IPS-11a (cell line): ENCODE measurements around the gene YTHDF1.
"Not testable (repeated sequence)": the region's sequence is repeated elsewhere in the genome, so short reads cannot be mapped to it uniquely, and the experiment has no call there.

Experiments
- H3K4me3 ChIP-seq: one replicate; pipeline ENCODE4 v1.5.1; 2013; ENCODE audit warnings: low read depth, low read length, control low read depth

The YTHDF1 gene

DNA sequence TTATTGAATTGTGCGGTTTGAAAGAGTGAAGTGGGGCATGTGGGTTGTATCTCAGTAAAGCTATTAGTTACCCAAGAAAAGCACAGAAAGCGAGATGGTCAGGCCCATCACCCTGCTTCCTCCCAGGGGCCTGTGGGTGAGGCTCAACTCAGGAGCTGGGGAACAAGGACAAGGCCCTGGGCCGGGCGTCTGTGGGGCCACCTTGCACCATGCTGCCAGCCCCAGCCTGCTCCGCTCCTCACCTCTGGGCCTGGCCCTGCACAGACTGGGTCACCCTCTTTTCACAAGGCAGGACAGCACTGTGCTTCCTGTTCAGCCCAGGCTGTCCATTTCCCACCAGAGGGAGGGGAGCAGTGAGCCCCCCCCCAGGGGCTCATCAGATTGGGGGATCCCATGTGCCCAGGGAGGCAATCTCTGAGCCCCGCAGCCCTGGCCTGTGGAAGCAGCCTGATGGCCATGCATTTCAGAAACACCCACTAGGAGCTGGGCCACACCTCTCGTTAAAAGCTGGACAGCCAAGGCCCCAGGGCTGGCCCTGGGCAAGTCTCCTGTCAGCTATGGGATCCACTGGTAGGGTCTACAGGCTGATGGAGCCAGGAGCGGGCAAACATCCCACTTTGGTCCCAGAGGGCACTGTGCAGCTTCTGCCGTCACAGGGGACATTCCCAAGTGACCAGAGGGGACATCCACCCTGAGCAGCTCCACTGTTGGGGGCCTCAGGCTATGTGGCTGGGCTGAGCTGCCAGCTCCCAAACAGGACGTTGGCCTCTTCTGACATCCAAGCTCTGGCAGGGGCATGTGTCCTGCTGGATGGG is 55.9 kb downstream of the YTHDF1 start:
- H3K4me3 ChIP-seq = no peak overlapping the region

DNA sequence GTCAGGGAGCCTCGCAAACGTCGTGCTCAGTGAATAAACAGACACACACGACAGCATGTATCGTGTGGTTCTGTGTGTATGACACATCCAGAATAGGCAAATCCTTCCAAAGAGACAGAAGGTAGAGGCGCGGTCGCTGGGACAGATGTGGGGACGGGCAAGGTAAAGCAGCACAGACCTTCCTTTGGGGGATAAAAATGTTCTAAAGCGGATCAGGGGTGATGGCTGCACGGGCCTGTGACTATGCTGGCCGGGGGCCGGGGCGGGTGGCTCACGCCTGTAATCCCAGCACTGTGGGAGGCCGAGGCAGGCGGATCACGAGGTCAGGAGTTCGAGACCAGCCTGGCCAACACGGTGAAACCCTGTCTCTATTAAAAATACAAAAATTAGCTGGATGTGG is 56.7 kb downstream of the YTHDF1 start:
- H3K4me3 ChIP-seq = not testable (repeated sequence)

DNA sequence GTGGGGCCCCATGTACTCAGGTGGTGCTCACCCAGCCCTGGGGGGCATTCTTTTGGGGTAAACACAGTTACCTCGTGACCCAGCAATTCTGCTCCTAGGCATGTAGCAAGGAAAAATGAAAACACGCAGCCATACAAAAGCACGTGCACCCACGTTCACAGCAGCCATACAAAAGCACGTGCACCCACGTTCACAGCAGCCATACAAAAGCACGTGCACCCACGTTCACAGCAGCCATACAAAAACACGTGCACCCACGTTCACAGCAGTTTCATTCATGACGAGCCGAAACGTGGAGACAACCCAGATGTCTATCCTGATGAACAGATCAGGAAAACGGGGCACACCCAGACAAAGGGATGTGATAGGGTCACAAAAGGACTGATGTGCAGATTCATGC is 57.1 kb downstream of the YTHDF1 start:
- H3K4me3 ChIP-seq = no peak overlapping the region

DNA sequence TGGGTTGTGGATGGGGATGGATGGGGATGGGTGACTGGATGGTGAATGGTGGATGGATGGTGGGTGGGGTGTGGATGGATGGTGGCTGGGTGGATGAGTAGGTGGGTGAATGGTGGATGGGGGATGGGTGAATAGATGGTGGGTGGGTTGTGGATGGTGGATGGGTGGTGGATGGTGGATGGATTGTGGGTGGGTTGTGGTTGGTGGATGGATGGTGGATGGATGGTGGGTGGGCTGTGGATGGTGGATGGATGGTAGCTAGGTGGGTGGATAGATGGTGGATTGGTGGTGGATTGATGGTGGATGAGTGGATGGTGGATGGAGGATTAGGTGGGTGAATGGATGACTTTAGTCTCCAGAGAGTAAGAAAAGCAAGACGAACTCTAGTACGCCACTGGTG is 57.6 kb downstream of the YTHDF1 start:
- no peak overlapping the region for H3K4me3 ChIP-seq

DNA sequence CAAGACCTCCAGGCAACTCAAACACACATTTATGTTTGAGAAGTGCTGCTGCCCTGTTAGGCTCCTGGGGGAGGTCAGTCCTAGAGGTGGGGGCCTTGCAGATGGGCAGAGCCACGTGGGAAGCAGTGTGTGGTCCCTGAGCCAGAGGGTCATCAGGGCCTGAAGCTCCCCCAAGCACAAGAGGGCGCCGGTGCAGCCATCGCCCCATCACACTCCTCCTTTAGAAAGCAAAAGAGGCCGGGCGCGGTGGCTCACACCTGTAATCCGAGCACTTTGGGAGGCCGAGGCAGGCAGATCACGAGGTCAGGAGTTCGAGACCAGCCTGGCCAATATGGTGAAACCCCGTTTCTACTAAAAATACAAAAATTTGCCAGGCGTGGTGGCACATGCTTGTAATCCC is 58.5 kb downstream of the YTHDF1 start:
- H3K4me3 ChIP-seq = not testable (repeated sequence)

DNA sequence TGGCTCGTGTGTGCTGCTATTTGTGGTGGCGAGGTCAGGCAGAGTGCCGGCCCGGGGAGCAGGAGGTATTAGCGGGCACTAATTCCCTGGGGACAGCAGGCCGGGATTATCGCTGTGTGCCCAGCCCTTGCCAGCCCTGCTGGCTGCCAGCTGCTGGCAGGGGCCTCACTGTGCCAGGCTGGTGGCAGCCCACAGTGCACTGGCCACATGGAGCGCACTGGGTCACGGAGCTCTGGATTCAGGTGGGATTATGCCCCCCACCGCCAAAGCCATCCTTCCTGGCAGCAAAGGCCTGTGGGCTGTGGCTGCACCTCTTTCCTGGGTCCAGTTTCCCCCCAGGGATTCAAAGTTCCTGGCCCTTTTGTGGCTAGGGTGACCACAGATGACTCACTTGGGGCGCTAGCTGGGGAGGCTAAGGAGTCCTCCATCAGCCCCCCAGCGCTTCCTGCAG is 59.7 kb downstream of the YTHDF1 start:
- no peak overlapping the region for H3K4me3 ChIP-seq

DNA sequence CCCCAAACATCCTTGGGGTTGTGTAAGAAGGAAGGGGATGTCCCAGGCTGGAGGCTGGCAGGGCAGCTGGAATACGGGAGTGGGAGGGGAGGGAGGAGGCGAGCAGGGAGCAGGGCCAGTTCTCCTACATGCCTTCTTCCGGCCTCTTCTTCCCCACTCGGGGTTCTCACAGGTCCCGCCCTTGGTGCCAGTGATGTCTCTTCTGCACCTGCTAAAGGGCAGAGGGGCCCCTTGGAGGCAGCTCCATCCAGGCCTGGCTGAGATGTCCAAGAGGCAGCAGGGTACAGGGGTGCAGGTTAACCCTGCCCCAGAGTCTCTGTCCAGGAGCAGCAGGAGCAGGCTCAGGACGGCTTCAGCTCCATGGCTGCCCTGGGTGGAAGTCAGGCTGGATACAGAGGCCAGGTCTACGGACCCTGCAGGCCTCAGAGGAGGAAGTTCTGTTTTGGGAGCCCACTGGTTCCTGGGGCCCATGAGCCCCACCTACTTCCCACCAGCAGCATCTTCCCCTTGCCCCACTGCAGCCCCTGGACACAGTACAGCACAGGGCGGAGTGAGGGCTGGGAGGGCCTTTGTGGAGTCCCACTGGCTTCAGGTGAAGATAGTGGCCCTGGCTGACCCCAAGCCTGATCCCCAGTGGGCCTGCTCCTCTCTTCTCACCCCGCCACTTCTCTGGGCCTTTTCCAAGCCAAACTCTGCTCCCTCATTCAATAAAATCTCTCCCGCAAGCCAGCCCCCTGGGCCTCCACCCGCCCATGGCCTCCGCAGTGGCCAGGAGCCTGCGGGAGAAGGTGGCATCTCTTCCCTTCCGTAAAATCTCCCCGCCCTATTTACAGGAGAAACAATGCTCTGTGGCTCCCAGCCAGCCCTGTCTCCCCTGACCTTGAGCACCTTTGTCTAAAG is 60.4 kb downstream of the YTHDF1 start:
- no peak overlapping the region for H3K4me3 ChIP-seq

DNA sequence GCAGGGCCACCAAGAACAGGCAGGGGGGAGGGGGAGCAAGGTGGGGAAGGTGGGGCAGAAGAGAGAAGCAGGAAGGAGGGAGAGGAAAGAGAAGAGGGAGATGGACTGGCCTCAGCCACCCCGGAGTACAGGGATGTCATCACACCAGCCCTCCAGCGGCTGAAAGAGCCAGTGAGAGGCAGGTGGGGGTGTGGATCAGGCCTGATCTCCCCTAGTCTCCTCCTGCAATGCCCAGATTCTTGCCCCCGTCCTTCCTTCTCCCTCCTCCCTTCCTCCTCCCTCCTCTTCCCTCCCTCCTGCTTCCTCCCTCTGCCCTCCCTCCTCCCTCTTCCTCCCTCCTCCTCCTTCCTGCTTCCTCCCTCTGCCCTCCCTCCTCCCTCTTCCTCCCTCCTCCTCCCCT is 61.5 kb downstream of the YTHDF1 start:
- no peak overlapping the region for H3K4me3 ChIP-seq

DNA sequence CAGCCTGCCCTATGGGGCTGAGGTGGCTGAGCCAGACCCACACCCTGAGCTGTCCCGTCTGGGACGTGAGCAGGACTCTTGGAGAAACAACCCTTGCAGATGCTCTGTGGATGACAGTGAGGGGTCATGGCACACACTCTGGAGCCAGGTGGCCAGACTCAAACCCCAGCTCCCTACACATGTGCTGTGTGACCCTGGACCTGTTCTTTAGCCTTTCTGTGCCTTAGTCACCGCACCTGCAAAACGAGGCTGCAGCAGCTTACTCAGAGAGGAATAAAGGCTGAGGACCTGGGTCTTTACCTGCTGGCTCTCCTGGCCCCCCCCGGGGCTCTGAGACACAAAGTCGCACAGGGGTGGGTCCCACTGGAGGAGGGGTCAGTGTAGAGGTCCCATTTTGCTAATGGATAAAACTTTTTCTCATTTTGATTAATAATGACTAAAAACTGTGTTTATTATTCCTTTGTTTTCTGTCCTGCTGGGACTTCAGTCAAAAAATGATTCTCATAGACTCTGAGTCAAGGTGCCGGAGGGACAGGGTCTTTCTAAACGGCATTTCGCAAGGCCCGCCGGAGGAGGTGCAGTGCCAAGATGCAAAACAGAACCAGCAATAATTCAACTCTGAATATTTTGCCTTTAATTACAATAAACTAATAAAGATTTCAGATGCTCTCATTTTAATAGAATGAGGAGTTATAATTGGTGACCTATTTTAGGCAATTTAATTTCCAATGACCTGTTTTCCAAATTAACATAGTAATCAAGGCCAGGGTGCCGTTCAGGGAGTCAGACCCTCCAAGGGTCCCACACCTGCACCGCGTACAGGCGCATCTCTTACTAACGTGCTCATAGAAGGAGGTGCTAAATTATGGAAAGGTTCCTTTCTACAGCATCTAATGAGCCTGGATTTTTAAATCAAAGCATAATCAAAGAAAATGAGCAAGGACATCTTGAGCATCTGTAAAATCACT is 62.4 kb downstream of the YTHDF1 start:
- H3K4me3 ChIP-seq = no peak overlapping the region

DNA sequence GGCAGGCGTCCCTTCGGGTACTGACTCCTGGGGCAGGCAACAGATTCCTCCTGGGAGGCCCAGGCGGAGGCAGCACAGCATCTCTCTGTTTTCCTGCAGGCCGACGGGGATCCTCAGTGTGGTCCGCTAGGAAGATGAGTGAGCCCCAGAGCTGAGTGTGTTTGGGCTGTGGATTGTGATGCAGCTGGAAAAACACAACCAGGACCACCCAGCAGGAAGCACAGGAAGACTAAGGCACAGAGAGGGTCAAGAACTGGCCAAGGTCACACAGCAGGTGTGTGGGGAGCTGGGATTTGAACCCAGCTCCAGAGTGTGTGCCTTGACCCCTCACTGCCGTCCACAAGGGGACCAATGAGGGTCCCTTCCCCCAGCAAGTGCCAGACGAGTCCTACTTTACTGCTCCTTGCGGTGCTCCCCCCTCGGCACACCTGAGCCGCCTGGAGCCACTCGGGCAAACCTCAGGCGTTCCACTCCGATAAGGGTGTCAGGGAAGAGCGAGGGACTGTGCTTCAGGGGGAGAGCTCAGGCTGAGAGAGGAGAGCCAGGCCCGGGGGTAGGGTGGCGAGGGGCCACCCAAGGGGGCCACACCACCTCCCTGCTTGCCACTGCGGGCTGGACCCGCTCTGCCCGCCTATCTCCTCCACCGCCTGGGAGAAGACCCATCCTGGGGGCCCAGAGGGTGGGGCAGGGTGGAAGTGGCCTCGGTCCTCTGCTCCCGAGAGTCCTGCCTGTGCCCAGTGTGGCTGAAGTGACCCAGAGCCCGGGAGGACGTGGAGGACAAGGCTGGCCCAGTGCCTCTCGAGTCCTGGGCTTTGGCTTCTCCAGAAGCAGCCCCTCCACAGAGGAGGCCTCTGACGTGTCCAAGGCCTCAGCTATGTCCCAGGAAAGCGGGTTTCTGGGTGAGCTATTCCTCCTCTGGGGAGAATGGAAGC is 63.3 kb downstream of the YTHDF1 start:
- H3K4me3 ChIP-seq = no peak overlapping the region

DNA sequence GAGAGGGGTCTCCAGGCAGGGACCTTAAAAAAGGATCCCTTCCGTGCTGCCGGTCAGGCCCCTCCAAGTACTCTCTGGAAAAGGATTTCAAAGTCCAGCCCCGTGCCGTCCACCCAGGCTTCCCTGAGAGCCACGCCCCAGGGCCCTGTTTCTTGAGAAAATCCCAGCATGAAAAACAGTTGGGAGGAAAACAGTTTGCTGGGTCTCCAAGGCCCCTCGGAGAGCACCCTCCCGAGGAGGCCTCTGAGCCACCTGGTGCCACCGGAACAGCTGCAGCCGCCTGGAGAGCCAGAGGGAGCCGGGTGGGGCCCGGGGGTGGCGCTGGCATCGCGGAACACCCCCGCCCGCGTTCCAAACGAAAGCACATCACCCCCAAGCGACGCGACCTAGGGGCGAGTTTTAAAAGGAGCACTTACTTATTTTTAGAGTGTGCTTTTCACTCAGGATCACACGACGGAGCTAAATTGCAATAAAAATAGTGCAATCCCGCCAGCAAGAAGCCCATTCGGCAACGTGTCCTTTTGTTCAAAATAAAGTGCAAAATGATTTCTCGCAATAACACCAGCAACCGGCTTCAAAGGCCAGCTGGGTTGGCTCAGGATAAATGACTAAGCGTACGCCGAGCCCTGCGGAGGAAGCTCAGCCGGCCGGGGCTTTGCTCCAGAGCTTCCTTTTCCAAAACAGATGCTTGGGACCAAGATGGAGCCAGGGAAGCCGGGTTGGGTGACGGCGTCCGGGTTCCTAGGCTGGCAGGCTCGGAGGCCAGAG is 64.2 kb downstream of the YTHDF1 start:
- H3K4me3 ChIP-seq = no peak overlapping the region

DNA sequence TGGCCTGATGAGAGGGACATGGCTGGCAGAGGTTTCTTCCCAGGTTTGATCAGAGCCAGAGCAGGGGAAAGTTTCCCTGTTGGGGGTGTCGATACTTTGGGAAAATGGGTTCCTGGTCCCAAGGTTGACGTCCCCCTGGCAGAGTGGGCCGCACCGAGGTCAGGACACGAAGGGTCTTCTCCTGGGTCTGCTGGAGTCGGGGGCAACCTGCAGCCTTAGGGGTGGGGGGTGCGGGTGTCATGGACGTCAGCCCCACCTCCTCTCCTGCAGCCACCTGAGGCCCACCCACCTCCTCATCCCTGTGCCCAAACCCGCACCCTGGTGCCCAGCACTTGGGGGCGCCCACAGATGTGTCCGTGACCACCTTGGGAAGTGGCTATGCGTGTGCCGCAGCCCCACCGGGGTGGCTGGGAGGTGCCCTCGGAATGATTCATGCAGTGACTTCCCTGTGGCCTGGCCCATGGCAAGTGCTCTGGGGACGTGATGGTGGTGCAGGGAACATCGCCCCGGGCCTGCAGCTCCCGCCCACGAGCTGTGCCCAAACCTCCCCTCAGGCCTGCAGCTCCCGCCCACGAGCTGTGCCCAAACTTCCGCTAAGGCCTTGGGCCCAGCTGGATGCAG is 64.9 kb downstream of the YTHDF1 start:
- no peak overlapping the region for H3K4me3 ChIP-seq

DNA sequence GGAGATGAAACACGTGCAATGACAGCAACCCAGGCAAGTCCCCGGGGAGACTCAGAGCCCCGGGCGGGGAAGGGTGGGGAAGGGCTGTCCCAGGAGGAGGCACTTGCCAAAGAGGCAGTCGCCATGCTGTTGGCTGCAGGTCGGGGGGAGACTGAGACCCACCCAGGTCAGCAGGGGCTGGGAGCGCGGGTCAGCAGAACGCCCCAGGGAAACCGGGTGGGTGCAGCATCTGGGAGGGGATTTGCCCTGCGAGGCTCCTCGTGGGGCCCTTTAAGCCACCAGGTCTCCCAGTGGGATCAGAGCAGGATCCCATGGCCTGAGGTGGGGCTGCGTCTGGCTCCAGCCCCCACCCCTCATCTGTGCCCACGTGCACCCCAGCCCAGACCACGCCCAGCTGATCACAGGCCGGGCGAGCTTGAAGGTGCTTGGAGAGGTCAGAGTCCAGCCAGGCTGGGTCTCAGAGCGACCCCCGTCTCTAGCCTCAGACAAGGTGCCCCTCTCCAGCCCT is 65.5 kb downstream of the YTHDF1 start:
- H3K4me3 ChIP-seq = no peak overlapping the region

DNA sequence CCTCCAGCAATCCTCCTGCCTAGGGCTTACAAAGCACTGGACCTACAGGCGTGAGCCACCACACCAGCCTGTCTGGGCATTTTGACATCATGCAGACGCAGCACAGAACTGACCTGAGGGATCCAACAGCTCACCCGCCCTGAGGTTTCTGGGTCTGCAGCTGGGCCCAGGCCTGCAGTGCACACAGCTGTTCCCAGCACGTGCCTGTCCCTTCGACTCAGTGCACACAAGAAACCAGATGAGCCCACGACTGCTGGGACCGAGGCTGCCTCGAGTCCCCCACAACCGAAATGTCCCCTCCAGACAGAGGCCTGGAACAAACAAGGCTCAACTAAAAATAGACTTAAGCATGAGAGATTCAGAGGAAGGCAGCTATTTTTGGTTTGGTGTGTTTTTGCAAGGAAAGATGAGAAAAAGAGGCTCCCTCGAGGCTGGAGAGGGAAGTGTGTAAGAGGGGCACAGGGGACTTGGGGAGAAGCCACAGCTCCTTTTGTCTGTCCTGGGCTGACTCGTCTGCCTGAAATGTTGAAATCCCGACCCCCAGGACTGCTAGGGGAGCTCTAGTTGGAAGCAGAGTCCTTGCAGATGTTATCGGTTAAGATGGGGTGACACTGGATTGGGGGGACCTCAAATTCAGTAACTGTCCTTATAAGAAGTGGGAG is 66.3 kb downstream of the YTHDF1 start:
- no peak overlapping the region for H3K4me3 ChIP-seq

DNA sequence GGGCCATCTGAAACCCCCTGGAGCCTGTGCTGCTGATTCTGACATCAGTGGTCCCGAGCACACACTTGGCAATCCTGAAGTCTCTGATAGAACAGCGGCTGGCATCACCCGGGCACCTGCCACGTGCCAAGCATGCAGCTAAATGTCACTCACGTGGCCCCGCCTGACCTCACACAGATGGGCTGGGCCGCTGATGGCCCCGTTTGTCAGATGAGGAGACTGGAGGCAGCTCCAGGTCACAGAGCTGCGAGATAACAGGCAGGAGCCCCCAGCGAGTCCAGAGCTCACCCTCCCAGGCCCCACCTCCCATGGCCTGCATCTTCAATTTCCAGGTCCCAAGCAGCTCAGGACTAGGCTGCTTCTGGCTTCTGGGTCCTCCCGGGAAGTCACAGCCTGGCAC is 67.2 kb downstream of the YTHDF1 start:
- no peak overlapping the region for H3K4me3 ChIP-seq

DNA sequence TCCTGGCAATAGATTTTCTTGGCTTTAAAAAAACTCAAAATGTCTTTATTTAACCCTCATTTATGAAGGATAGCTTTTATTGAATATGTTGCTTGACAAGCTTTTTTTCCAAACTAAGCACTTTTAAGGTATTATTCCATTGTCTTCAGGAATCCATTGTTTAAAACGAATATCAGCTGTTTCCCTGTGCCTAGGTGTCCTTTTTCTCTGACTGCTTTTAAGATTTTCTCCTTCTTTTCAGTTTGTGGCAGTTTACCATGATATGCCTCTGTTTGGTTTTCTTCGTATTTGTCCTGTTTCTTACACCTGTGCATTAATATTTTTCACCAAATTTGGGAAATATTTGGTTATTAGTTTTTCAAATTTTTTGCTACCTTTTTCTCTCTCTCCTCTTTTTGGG is 68.4 kb downstream of the YTHDF1 start:
- H3K4me3 ChIP-seq = no peak overlapping the region
